T-cell (primary cell): ENCODE measurements around the gene DOK1. TPM values are rescaled to one million over a fixed set of nuclear protein-coding genes. Genes with fewer than 3 reads are reported as not detected.
A peak's percentile ranks its signal among the peaks of the same experiment; 100 is the strongest.

Experiments used
- ATAC-seq, 4 experiments: fragments of 200-7000 bp in 3 of 4; fragments of 150-1000 bp in 1 of 4; cut with Tn5 transposase; replicated peaks in 1 of 4; 1 replicate in 3 of 4; 2 replicates in 1 of 4; pipeline ENCODE4 v1.10.0; 2021; ENCODE audit warnings: moderate library complexity in 3 of 4, mild to moderate bottlenecking in 2 of 4, moderate number of reproducible peaks in 1 of 4
- CTCF ChIA-PET, 2 donors: fragments of 300-600 bp; sonication (Branson Sonifier 250); formaldehyde crosslinking; loops; one replicate each; lab custom pipeline; 2022; ENCODE audit warnings: antibody characterized with exemption in 2 of 2; lab: Charles Lee
- POLR2A ChIA-PET, 2 donors: fragments of 300-600 bp; sonication (Branson Sonifier 250); formaldehyde crosslinking; loops; one replicate each; lab custom pipeline; 2022; ENCODE audit warnings: antibody characterized with exemption in 2 of 2; lab: Charles Lee
- DNase-seq, 35 experiments: peaks; one replicate each; pipeline versions ENCODE4 v3.0.0 to v3.0.0-alpha.2; 2013 to 2023
- H3K27ac ChIP-seq: one replicate; pipeline ENCODE4 v1.5.1; 2013; ENCODE audit warnings: low read length
- H3K27me3 ChIP-seq, 2 experiments: replicated peaks in 1 of 2; 1 replicate in 1 of 2; 2 replicates in 1 of 2; pipeline versions ENCODE4 v1.6.1 to v1.7.0; 2013; ENCODE audit warnings: low read length in 1 of 2, mixed read lengths in 1 of 2; ENCODE audit not compliant: control insufficient read depth in 2 of 2, insufficient read depth in 2 of 2; ENCODE audit errors: extremely low read depth in 1 of 2
- H3K36me3 ChIP-seq, 2 donors: 1 replicate in 1 of 2; 2 replicates in 1 of 2; pipeline versions ENCODE4 v1.6.1 to v1.7.0; 2013; ENCODE audit warnings: low read length in 1 of 2; ENCODE audit not compliant: control insufficient read depth in 2 of 2, insufficient read depth in 1 of 2; ENCODE audit errors: extremely low read depth in 1 of 2
- H3K4me1 ChIP-seq, 2 experiments: 1 replicate in 1 of 2; 2 replicates in 1 of 2; pipeline versions ENCODE4 v1.6.1 to v1.7.0; 2013; ENCODE audit warnings: low read length in 2 of 2, mixed read lengths in 1 of 2; ENCODE audit not compliant: insufficient read depth in 2 of 2, control insufficient read depth in 1 of 2; ENCODE audit errors: extremely low read depth in 1 of 2
- H3K4me3 ChIP-seq, 2 donors: 1 replicate in 1 of 2; 2 replicates in 1 of 2; pipeline versions ENCODE4 v1.5.1 to v1.7.0; 2013; ENCODE audit warnings: mild to moderate bottlenecking in 2 of 2, low read length in 1 of 2, moderate library complexity in 1 of 2; ENCODE audit not compliant: control insufficient read depth in 1 of 2; ENCODE audit errors: extremely low read depth in 1 of 2
- H3K9me3 ChIP-seq: 2 replicates; pipeline ENCODE4 v1.7.0; 2013
- H3K27ac Mint-ChIP-seq, 2 donors: one replicate each; pipeline ENCODE4 v1.8.0; 2020 to 2021; ENCODE audit warnings: mild to moderate bottlenecking in 2 of 2, mixed read lengths in 2 of 2
- H3K27me3 Mint-ChIP-seq, 2 donors: one replicate each; pipeline ENCODE4 v1.8.0; 2021 to 2022; ENCODE audit warnings: mixed read lengths in 2 of 2
- H3K36me3 Mint-ChIP-seq: one replicate; pipeline ENCODE4 v1.8.0; 2021; ENCODE audit warnings: mixed read lengths
- H3K4me1 Mint-ChIP-seq, 3 donors: one replicate each; pipeline ENCODE4 v1.8.0; 2020 to 2022; ENCODE audit warnings: mixed read lengths in 3 of 3, mild to moderate bottlenecking in 1 of 3
- H3K4me3 Mint-ChIP-seq, 3 donors: one replicate each; pipeline ENCODE4 v1.8.0; 2020 to 2022; ENCODE audit warnings: mild to moderate bottlenecking in 3 of 3, mixed read lengths in 3 of 3, moderate library complexity in 3 of 3
- H3K9me3 Mint-ChIP-seq, 3 donors: one replicate each; pipeline ENCODE4 v1.8.0; 2020 to 2022; ENCODE audit warnings: mixed read lengths in 3 of 3
- WGBS: methylation state at CpG from one replicate; pipeline ENCODE4 v1.1.5; 2013; ENCODE audit warnings: missing lambda C conversion rate; ENCODE audit not compliant: insufficient coverage; 5-methylcytosine and 5-hydroxymethylcytosine counted together
- total RNA-seq, 35 experiments: library from RNA in 6 of 35; stranded (reverse) in 6 of 35; fragments of 120-200 nt in 1 of 35; gene quantifications; one replicate each; pipeline versions ENCODE4 v1.2.1 to v1.2.4 and lab custom pipeline; 2013 to 2026

The DOK1 gene
- total RNA-seq (10 to 100 TPM in 3 of 5 donors, 1 to 10 TPM in 2; 9.6 to 36.5 (median 33.0) TPM), total RNA-seq (lab: John Stamatoyannopoulos, UW) (5.6 to 41.5 (median 13.3) reads per million in 29 experiments)
- 14.9 TPM for total RNA-seq (2013)

GRCh38 chr2:74553892-74554819, at the start of gene DOK1, which contains the start of gene LOXL3:
Gene DOK1 (plus strand): TSS chr2:74554720. CDS start chr2:74554755, 35 bp downstream.
Gene LOXL3 (minus strand): TSS chr2:74553942. CDS start chr2:74552634, 1,308 bp downstream.
- Mint-ChIP-seq H3K36me3 (peaks cover 7% of the 10 kb centered on the region), H3K4me3 (peak within 1 kb of the TSS; percentile 86 to 94 (median 91)), H3K4me1 (peaks cover 8 to 21% (median 19%) of the 10 kb centered on the region in 3 donors), H3K9me3 (no peaks in the 10 kb centered on the region), H3K27ac (peak within 1 kb of the TSS; percentile 75 to 85), H3K27me3 (peaks cover 19 to 27% of the 10 kb centered on the region in 2 donors)
- Histone ChIP-seq H3K27ac (peak within 1 kb of the TSS; percentile 75), H3K4me1 (peaks cover 0 to 32% of the 10 kb centered on the region in 2 experiments), H3K27me3 (peaks cover 0 to 30% of the 10 kb centered on the region in 2 experiments), H3K4me3 (peak within 1 kb of the TSS; percentile 96 to 97), H3K9me3 (no peaks in the 10 kb centered on the region), H3K36me3 (no peaks in the 10 kb centered on the region)
- POLR2A ChIA-PET = interaction anchor here in 1 of 2 donors (0.6 kb wide), 1 partner anchor 96 kb away, joined by 4 read pairs; the partner anchor contains the start of gene WBP1
- WGBS = 1% methylated on average over 61 of the region's 73 CpGs
- CTCF ChIA-PET = interaction anchor here in 1 of 2 donors (0.7 kb wide), 1 partner anchor 404 kb away, joined by 3 read pairs; no protein-coding TSS in a partner anchor
- peak; percentile 49 to 85 (median 73) for DNase-seq
- peak; percentile 81 to 87 (median 85) for ATAC-seq

- Histone ChIP-seq H3K4me3 (no peak overlapping the region), H3K27ac (no peak overlapping the region), H3K4me1 (peaks cover 11 to 53% of the 10 kb centered on the region in 2 experiments), H3K9me3 (no peaks in the 10 kb centered on the region), H3K36me3 (peaks cover 9 to 15% of the 10 kb centered on the region in 2 donors), H3K27me3 (peaks cover 20 to 64% of the 10 kb centered on the region in 2 experiments)
- ATAC-seq (no peak), DNase-seq (no peak)
- peaks cover 47 to 64% (median 54%) of the 10 kb centered on the region in 3 donors for H3K4me1 Mint-ChIP-seq
- H3K27me3 Mint-ChIP-seq = peaks cover 38 to 53% of the 10 kb centered on the region in 2 donors
- H3K4me3 Mint-ChIP-seq = peak overlapping the region in 1 of 3 donors; percentile 94
- H3K9me3 Mint-ChIP-seq = no peaks in the 10 kb centered on the region
- ChIA-PET CTCF (no interaction called here), POLR2A (no interaction called here)
- WGBS = no CpG with 5 or more reads among the region's 14 CpGs
- peaks cover 29% of the 10 kb centered on the region for H3K36me3 Mint-ChIP-seq
- no peak overlapping the region for H3K27ac Mint-ChIP-seq
These were observed 48.9 kb upstream of the DOK1 start for GRCh38 chr2:74505448-74506246.

- Mint-ChIP-seq H3K36me3 (peaks cover 29% of the 10 kb centered on the region), H3K9me3 (no peaks in the 10 kb centered on the region), H3K27ac (peak within 1 kb of the TSS; percentile 100), H3K27me3 (peaks cover 30 to 47% of the 10 kb centered on the region in 2 donors), H3K4me1 (peaks cover 41 to 57% (median 51%) of the 10 kb centered on the region in 3 donors), H3K4me3 (peak within 1 kb of the TSS; percentile 94 to 100 (median 95))
- WGBS = under 1% methylated on average over 49 of the region's 56 CpGs
- Histone ChIP-seq H3K9me3 (no peaks in the 10 kb centered on the region), H3K27ac (peak within 1 kb of the TSS; percentile 95), H3K4me3 (peak within 1 kb of the TSS; percentile 95 to 99), H3K36me3 (peaks cover 9 to 15% of the 10 kb centered on the region in 2 donors), H3K27me3 (peaks cover 14 to 62% of the 10 kb centered on the region in 2 experiments), H3K4me1 (peaks cover 11 to 47% of the 10 kb centered on the region in 2 experiments)
- peak; percentile 93 to 95 (median 94) for ATAC-seq
- CTCF ChIA-PET = interaction anchor here (0.6 to 1.4 kb wide), 4 partner anchors 23 to 481 kb away, joined by 3 to 7 read pairs (median 6); partner anchors contain the start of genes CCDC142 (in 1 of the 2) and TTC31 (in 1 of the 2)
- POLR2A ChIA-PET = interaction anchor here in 1 of 2 donors (0.6 kb wide), 1 partner anchor 307 kb away, joined by 4 read pairs; no protein-coding TSS in a partner anchor
- DNase-seq = peak; percentile 92 to 100 (median 98)
These were observed 47.2 kb upstream of the DOK1 start, which contains the start of gene PCGF1 for GRCh38 chr2:74507145-74507925. Gene PCGF1 (minus strand): TSS chr2:74507695. CDS start chr2:74507668, 27 bp downstream.

- peaks cover 41 to 53% (median 45%) of the 10 kb centered on the region in 3 donors for H3K4me1 Mint-ChIP-seq
- H3K27ac Mint-ChIP-seq = peak overlapping the region; percentile 100
- H3K27ac ChIP-seq = peak overlapping the region; percentile 95
- H3K4me3 Mint-ChIP-seq = peak overlapping the region; percentile 94 to 100 (median 95)
- ChIA-PET CTCF (interaction anchor here (0.5 to 1.1 kb wide), 2 partner anchors 22 to 101 kb away, joined by 3 read pairs; no protein-coding TSS in a partner anchor), POLR2A (interaction anchor here (0.5 to 1.6 kb wide), 2 partner anchors 22 to 881 kb away, joined by 3 to 7 read pairs; partner anchors contain the start of gene HTRA2 (in 1 of the 2))
- H3K36me3 ChIP-seq = peaks cover 9 to 15% of the 10 kb centered on the region in 2 donors
- H3K4me3 ChIP-seq = peak overlapping the region; percentile 95 to 99
- peak in 1 of 4 experiments; percentile 0 for ATAC-seq
- H3K9me3 ChIP-seq = no peaks in the 10 kb centered on the region
- peaks cover 14 to 60% of the 10 kb centered on the region in 2 experiments for H3K27me3 ChIP-seq
- peak in 2 of 35 experiments; percentile 24 to 38 for DNase-seq
- no peaks in the 10 kb centered on the region for H3K9me3 Mint-ChIP-seq
- 39% methylated on average over 16 of the region's 38 CpGs for WGBS
- peaks cover 29% of the 10 kb centered on the region for H3K36me3 Mint-ChIP-seq
- H3K4me1 ChIP-seq = peaks cover 11 to 40% of the 10 kb centered on the region in 2 experiments
- peaks cover 31 to 48% of the 10 kb centered on the region in 2 donors for H3K27me3 Mint-ChIP-seq
These were observed 46.5 kb upstream of the DOK1 start for GRCh38 chr2:74507926-74508520.

GRCh38 chr2:74510272-74510671, 44.2 kb upstream of the DOK1 start:
- no CpG with 5 or more reads among the region's 4 CpGs for whole genome bisulfite sequencing
- Mint-ChIP-seq H3K4me3 (no peak overlapping the region), H3K27ac (no peak overlapping the region), H3K4me1 (peaks cover 30 to 45% (median 33%) of the 10 kb centered on the region in 3 donors), H3K9me3 (no peaks in the 10 kb centered on the region), H3K27me3 (peaks cover 20 to 36% of the 10 kb centered on the region in 2 donors), H3K36me3 (peaks cover 15% of the 10 kb centered on the region)
- ChIA-PET CTCF (interaction anchor here in 1 of 2 donors (0.5 kb wide), 1 partner anchor 128 kb away, joined by 3 read pairs; no protein-coding TSS in a partner anchor), POLR2A (interaction anchor here (0.6 kb wide), 2 partner anchors 39 to 292 kb away, joined by 3 to 4 read pairs; no protein-coding TSS in a partner anchor)
- Histone ChIP-seq H3K4me1 (peaks cover 15 to 48% of the 10 kb centered on the region in 2 experiments), H3K36me3 (peaks cover 6 to 8% of the 10 kb centered on the region in 2 donors), H3K4me3 (no peak overlapping the region), H3K27me3 (peaks cover 7 to 62% of the 10 kb centered on the region in 2 experiments), H3K9me3 (no peaks in the 10 kb centered on the region), H3K27ac (no peak overlapping the region)
- DNase-seq = no peak
- no peak for ATAC-seq
